ENCODE results near the gene RBFA.

GRCh38 chr18:80065705-80066104 is 31.5 kb downstream of the RBFA start:
- TF ChIP-seq CTCF (IDR thresholded peaks at IDR 0.05; ENCODE audit: low read length) (no peak), EZH2 (IDR thresholded peaks at IDR 0.05; ENCODE audit: borderline replicate concordance, low read length) (no peak)

Measured in OCI-LY1 (cell line).